Measurements from ENCODE around the gene PAK5. TPM values are rescaled to one million over a fixed set of nuclear protein-coding genes. Genes with fewer than 3 reads are reported as not detected.

PAK5 gene
- total and polyA plus RNA-seq, 2 of the 13 experiments (the other 11 are each of a cell fraction or from before 2014, with no cell fraction given), result not detected

DNA sequence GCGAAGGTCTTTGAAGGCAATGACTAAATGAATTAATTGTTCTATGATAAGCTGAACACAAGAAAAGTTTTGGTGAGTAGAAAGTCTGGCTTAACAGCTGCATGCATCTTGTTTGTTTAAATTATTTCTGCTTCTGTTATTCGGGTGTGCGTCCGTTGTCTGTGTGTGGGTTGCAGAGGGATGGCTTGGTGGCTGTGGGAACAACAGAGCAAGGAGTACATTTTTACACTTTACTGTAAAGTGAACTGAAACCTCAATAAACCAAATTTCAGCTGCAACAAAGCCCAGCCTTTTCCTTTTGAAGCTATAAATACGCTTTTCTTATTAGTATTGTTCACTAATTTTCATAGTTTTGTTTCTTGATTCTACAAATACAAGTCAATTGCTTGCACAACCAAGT, 328.0 kb downstream of the PAK5 start:
- Histone ChIP-seq H3K4me2 (ENCODE audit: low read depth, low read length) (no peak overlapping the region), H3K79me2 (ENCODE audit: insufficient read depth, low read length) (no peaks in the 10 kb centered on the region), H3K36me3 (replicated peaks in 1 of 2; ENCODE audit: control insufficient read depth in 1 of 2, insufficient read depth in 2 of 2, low read length in 2 of 2) (no peaks in the 10 kb centered on the region), H4K20me1 (ENCODE audit: insufficient read depth, low read length) (no peaks in the 10 kb centered on the region), H2AFZ (ENCODE audit: low read length) (no peak overlapping the region), H3K27ac (ENCODE audit: extremely low read length, insufficient read depth, low read length) (no peak overlapping the region), H3K9ac (ENCODE audit: insufficient read depth, low read depth, low read length) (no peak overlapping the region), H3K4me3 (replicated peaks in 1 of 3; ENCODE audit: insufficient read depth in 1 of 3, low read depth in 2 of 3, low read length in 3 of 3) (no peak overlapping the region), H3K4me1 (ENCODE audit: insufficient read depth, low read length) (no peaks in the 10 kb centered on the region), H3K9me3 (ENCODE audit: low read length) (no peaks in the 10 kb centered on the region), H3K27me3 (ENCODE audit: control insufficient read depth in 1 of 2, insufficient read depth in 2 of 2, low read length in 2 of 2) (peaks cover 7 to 73% of the 10 kb centered on the region in 2 experiments)
- POLR2A ChIA-PET, result no interaction called here
- in situ Hi-C loops (cut with HindIII; ENCODE audit: extremely low pct_ligation_motif_present, low pct_unique_long_range_greater_than_20kb), result no loop called here
- CTCF ChIA-PET (ENCODE audit: low intra/inter-chr PET ratio, low total read pairs), result no interaction called here
- DNase-seq (ENCODE audit: low spot score), result no peak
- BruUV-seq (replicated peaks), result no TSS peak
- intact Hi-C loops (cut with micrococcal nuclease; ENCODE audit: unreplicated experiment), result no loop called here
- FAIRE-seq, result no peak
- TF ChIP-seq, protein P1, sequence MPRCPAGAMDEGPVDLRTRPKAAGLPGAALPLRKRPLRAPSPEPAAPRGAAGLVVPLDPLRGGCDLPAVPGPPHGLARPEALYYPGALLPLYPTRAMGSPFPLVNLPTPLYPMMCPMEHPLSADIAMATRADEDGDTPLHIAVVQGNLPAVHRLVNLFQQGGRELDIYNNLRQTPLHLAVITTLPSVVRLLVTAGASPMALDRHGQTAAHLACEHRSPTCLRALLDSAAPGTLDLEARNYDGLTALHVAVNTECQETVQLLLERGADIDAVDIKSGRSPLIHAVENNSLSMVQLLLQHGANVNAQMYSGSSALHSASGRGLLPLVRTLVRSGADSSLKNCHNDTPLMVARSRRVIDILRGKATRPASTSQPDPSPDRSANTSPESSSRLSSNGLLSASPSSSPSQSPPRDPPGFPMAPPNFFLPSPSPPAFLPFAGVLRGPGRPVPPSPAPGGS (CRISPR knock-in tag; IDR thresholded peaks at IDR 0.05), result no peak
- TF ChIP-seq, protein P2, sequence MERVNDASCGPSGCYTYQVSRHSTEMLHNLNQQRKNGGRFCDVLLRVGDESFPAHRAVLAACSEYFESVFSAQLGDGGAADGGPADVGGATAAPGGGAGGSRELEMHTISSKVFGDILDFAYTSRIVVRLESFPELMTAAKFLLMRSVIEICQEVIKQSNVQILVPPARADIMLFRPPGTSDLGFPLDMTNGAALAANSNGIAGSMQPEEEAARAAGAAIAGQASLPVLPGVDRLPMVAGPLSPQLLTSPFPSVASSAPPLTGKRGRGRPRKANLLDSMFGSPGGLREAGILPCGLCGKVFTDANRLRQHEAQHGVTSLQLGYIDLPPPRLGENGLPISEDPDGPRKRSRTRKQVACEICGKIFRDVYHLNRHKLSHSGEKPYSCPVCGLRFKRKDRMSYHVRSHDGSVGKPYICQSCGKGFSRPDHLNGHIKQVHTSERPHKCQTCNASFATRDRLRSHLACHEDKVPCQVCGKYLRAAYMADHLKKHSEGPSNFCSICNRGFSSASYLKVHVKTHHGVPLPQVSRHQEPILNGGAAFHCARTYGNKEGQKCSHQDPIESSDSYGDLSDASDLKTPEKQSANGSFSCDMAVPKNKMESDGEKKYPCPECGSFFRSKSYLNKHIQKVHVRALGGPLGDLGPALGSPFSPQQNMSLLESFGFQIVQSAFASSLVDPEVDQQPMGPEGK (CRISPR knock-in tag; IDR thresholded peaks at IDR 0.05), result no peak
- TF ChIP-seq ATM (IDR thresholded peaks at IDR 0.05; ENCODE audit: borderline replicate concordance) (no peak), ZNF678 (CRISPR knock-in tag; IDR thresholded peaks at IDR 0.05) (no peak)
- WGBS (ENCODE audit: low lambda C conversion rate), result 15% methylated on average over 5 of the region's 5 CpGs
- ATAC-seq, result no peak

DNA sequence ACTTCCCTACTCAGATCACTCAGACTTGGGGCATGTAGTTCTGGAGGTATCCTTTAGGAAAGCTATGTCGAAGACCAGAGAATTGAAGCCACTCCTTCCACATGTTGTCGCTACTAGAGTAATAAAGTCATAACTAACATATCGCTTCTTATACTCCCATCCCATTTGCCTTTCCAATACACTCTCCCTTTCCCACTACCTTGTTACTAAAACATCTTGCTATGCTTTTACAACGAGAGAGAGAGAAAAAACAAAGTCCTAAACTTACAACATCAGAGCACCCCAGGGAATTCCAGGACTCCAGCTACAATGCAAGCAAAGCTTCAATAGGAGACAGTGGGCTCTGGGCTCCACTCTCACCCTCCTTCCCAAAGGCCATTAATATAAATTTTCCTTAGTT, 329.6 kb downstream of the PAK5 start:
- H3K4me1 ChIP-seq (ENCODE audit: insufficient read depth, low read length), result no peaks in the 10 kb centered on the region
- intact Hi-C loops (cut with micrococcal nuclease; ENCODE audit: unreplicated experiment) (no loop called here), in situ Hi-C loops (cut with HindIII; ENCODE audit: extremely low pct_ligation_motif_present, low pct_unique_long_range_greater_than_20kb) (no loop called here)
- ChIA-PET POLR2A (no interaction called here), CTCF (ENCODE audit: low intra/inter-chr PET ratio, low total read pairs) (no interaction called here)
- DNase-seq (ENCODE audit: low spot score) (no peak), FAIRE-seq (no peak), ATAC-seq (no peak)
- 30% methylated on average over 4 of the region's 4 CpGs for WGBS (ENCODE audit: low lambda C conversion rate)
- H3K79me2 ChIP-seq (ENCODE audit: insufficient read depth, low read length), result no peaks in the 10 kb centered on the region
- H3K9me3 ChIP-seq (ENCODE audit: low read length), result no peaks in the 10 kb centered on the region
- H2AFZ ChIP-seq (ENCODE audit: low read length), result no peak overlapping the region
- H3K4me3 ChIP-seq (replicated peaks in 1 of 3; ENCODE audit: insufficient read depth in 1 of 3, low read depth in 2 of 3, low read length in 3 of 3), result no peak overlapping the region
- H3K27me3 ChIP-seq (ENCODE audit: control insufficient read depth in 1 of 2, insufficient read depth in 2 of 2, low read length in 2 of 2), result peaks cover 5 to 64% of the 10 kb centered on the region in 2 experiments
- H4K20me1 ChIP-seq (ENCODE audit: insufficient read depth, low read length), result no peaks in the 10 kb centered on the region
- no peak overlapping the region for H3K27ac ChIP-seq (ENCODE audit: extremely low read length, insufficient read depth, low read length)
- TF ChIP-seq ZNF713 (CRISPR knock-in tag; IDR thresholded peaks at IDR 0.05), result no peak
- no TSS peak for BruUV-seq (replicated peaks)
- no peak overlapping the region for H3K9ac ChIP-seq (ENCODE audit: insufficient read depth, low read depth, low read length)
- H3K36me3 ChIP-seq (replicated peaks in 1 of 2; ENCODE audit: control insufficient read depth in 1 of 2, insufficient read depth in 2 of 2, low read length in 2 of 2), result no peaks in the 10 kb centered on the region
- H3K4me2 ChIP-seq (ENCODE audit: low read depth, low read length), result no peak overlapping the region
